H1 (cell line): ENCODE results near the gene CAPN10. TPM values are rescaled to one million over a fixed set of nuclear protein-coding genes. Genes with fewer than 3 reads are reported as not detected.

Experiments used
- CHD1 ChIP-seq: IDR thresholded peaks from 2 replicates; pipeline ENCODE4 v1.6.1; 2012; ENCODE audit warnings: low read depth, low read length, improper control_type of control experiment
- CREB1 ChIP-seq: IDR thresholded peaks from 2 replicates; pipeline ENCODE4 v1.6.1; 2012; ENCODE audit warnings: inconsistent platforms
- FOSL1 ChIP-seq: IDR thresholded peaks from 2 replicates; pipeline ENCODE4 v1.6.1; 2011; ENCODE audit warnings: mild to moderate bottlenecking, low read depth, low read length, moderate library complexity; ENCODE audit not compliant: insufficient read depth
- polyA plus RNA-seq, 7 experiments: library from polyadenylated mRNA; depleted of rRNA in 3 of 7; stranded (reverse) in 5 of 7; unstranded in 2 of 7; fragments of >200 nt in 5 of 7; fragments of 200-250 nt in 2 of 7; gene quantifications; 1 replicate in 5 of 7; 2 replicates in 1 of 7; 4 replicates in 1 of 7; pipeline versions ENCODE4 v1.2.1 to v1.2.3, GENCODE V29; 2011 to 2013; ENCODE audit warnings: missing spikeins in 2 of 7, mixed read lengths in 2 of 7
- total RNA-seq: library from RNA; stranded (reverse); fragmentation: NEBNext Ultra II Directional; extraction: Animal tissue kit (Norgen Biotek cat#: 25700); gene quantifications from 2 replicates; pipeline ENCODE4 v1.2.1, GENCODE V29; 2021
- TF ChIP-seq, protein P1 (sequence below): IDR thresholded peaks from 2 replicates; pipeline ENCODE4 v1.6.1; 2012; ENCODE audit warnings: inconsistent platforms

The CAPN10 gene
- total and polyA plus RNA-seq, 2 of the 8 experiments (the other 6 are each of a cell fraction or from before 2014, with no cell fraction given): 30.7 to 39.8 TPM

DNA sequence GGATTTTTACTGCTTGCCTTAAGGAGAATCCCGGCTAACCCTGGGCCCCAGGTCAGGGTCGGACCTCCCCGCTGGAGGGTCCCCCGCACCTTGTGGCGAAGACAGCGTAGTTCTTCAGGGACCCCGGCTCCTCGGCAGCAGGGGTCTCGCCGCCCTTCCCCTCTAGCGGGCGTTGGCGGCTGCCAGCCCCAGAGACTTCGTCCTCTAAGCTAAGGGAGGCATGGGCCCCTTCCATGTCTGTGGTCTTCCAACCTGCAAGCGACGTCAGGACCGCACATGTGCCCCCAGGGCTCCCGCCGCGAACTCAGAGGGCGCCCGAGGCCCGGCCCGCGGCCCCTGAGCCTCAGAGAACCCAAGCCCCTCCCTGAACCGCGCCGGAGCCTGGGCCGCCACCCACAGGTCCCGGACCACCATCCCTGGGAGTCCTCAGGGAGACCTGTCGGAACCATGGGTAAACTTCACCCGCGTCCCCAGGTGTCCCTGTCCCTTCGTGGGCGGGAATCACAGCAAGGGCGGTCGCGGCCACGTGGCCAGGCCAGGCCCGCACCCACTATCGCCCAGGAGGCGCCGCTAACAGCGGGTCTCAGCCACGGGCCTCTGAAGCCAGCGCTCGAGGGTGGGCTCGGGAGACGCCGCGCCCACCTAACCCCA, 29.3 kb upstream of the CAPN10 start (continued):
- TF ChIP-seq FOSL1 (no peak), CREB1 (0 out of 2 replicates have a peak, but pooled peaks have one; percentile 0), CHD1 (no peak)
- TF ChIP-seq, protein P1, sequence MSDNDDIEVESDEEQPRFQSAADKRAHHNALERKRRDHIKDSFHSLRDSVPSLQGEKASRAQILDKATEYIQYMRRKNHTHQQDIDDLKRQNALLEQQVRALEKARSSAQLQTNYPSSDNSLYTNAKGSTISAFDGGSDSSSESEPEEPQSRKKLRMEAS: peak; percentile 65; the same call in 1 of the 2 replicates
